ENCODE data around the gene ARSB. TPM values are rescaled to one million over a fixed set of nuclear protein-coding genes. Genes with fewer than 3 reads are reported as not detected.

ARSB gene
- total RNA-seq, 1 donor from 2014 or later, result 30.2 TPM

DNA sequence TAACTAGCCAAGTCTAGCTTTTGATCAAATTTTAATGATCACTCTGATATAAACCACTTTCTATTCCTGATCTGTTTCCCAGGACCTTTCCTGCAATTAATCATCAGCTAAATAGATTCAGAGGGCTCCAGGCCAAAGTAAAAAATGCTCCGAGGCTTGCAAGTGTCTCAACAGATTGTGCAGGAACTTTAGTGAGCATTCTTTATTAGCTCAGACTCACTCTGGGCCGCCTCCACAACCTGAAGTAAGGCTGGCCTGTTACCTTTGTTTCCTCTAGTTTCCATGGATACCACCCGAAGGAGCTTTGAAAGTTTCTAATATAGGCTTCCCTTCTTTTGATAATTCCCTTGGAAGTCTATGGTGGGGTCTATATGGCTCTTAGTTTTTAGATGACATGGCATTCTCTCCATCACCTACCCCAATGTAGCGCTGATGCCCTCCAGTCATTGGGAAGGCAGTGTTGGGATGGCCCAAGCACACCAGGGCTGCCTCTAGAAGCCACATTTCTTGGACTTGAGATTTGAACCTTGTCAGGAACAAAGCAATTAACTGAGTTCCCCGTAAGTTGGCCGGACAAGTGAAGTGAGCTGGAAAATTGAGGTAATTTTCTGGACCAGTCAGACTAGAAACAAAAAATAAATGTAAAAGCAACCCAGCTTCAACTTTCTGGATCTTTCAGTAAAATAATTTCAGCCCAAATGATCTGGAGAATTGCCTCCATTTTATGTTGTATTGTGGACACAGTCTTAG lies 238.9 kb downstream of the ARSB start:
- DNase-seq (ENCODE audit: low read depth) (peak; percentile 68), FAIRE-seq (no peak)
- peaks cover 2% of the 10 kb centered on the region for H3K36me3 Mint-ChIP-seq (ENCODE audit: low read depth, unreplicated experiment)
- Histone ChIP-seq H3K27me3 (ENCODE audit: insufficient read depth, low read length) (peaks cover 5% of the 10 kb centered on the region), H3K4me2 (ENCODE audit: low read length) (no peak overlapping the region), H3K4me3 (ENCODE audit: insufficient read depth, low read depth, low read length) (no peak overlapping the region), H3K9ac (ENCODE audit: low read length) (no peak overlapping the region), H4K20me1 (ENCODE audit: insufficient read depth, low read length) (no peaks in the 10 kb centered on the region), H3K9me3 (ENCODE audit: insufficient read depth, low read depth, low read length) (no peaks in the 10 kb centered on the region), H3K79me2 (ENCODE audit: insufficient read depth, low read length) (no peaks in the 10 kb centered on the region), H2AFZ (ENCODE audit: low read depth, low read length) (no peak overlapping the region), H3K27ac (ENCODE audit: low read depth, low read length) (no peak overlapping the region), H3K4me1 (ENCODE audit: insufficient read depth, low read length) (peaks cover 22% of the 10 kb centered on the region), H3K36me3 (ENCODE audit: insufficient read depth, low read length) (no peaks in the 10 kb centered on the region)
- no peak overlapping the region for H3K27ac Mint-ChIP-seq (ENCODE audit: unreplicated experiment)
- H3K27me3 Mint-ChIP-seq (ENCODE audit: low read depth, unreplicated experiment), result peaks cover 8% of the 10 kb centered on the region
- peaks cover 7% of the 10 kb centered on the region for H3K4me1 Mint-ChIP-seq (ENCODE audit: low read depth, unreplicated experiment)
- no peak overlapping the region for H3K4me3 Mint-ChIP-seq (ENCODE audit: unreplicated experiment)
- no peaks in the 10 kb centered on the region for H3K9me3 Mint-ChIP-seq (ENCODE audit: unreplicated experiment)
- TF ChIP-seq EZH2 (IDR thresholded peaks at IDR 0.05; ENCODE audit: insufficient read depth, low read length), result no peak
- TF ChIP-seq, protein P1, sequence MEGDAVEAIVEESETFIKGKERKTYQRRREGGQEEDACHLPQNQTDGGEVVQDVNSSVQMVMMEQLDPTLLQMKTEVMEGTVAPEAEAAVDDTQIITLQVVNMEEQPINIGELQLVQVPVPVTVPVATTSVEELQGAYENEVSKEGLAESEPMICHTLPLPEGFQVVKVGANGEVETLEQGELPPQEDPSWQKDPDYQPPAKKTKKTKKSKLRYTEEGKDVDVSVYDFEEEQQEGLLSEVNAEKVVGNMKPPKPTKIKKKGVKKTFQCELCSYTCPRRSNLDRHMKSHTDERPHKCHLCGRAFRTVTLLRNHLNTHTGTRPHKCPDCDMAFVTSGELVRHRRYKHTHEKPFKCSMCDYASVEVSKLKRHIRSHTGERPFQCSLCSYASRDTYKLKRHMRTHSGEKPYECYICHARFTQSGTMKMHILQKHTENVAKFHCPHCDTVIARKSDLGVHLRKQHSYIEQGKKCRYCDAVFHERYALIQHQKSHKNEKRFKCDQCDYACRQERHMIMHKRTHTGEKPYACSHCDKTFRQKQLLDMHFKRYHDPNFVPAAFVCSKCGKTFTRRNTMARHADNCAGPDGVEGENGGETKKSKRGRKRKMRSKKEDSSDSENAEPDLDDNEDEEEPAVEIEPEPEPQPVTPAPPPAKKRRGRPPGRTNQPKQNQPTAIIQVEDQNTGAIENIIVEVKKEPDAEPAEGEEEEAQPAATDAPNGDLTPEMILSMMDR (IDR thresholded peaks at IDR 0.05; ENCODE audit: insufficient read depth, low read depth, low read length), result no peak

DNA sequence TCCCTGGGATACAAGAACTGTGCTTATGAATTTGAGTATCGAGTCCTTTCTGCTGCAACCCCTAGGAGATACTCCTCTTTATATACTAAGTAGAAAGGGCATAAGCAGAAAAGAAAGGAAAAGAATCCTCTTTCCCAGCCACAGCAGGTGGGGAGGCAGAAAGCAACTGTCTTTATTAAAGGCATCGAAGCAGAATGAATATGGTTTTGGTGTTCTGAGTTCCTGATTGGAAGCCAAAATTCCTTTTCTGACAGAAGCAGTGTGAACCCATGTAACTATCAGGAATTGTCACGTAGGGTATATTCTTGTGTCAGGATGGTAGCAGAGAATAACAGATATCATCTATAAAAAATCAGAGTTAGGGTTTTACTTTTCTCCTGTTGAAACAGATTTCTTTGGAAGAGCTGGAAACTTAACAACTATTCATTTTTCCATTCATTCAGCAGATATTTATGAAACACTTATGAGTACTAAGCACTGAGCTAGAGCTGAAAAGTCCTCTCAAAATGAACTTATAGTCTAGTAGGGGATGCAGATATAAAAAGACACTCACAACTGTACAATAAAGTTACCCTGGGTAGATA lies 240.1 kb downstream of the ARSB start:
- H3K27me3 Mint-ChIP-seq (ENCODE audit: low read depth, unreplicated experiment), result peaks cover 8% of the 10 kb centered on the region
- H3K27me3 ChIP-seq (ENCODE audit: insufficient read depth, low read length), result peaks cover 5% of the 10 kb centered on the region
- H4K20me1 ChIP-seq (ENCODE audit: insufficient read depth, low read length), result no peaks in the 10 kb centered on the region
- DNase-seq (ENCODE audit: low read depth) (no peak), FAIRE-seq (no peak)
- H3K4me1 Mint-ChIP-seq (ENCODE audit: low read depth, unreplicated experiment), result peaks cover 7% of the 10 kb centered on the region
- no peak overlapping the region for H3K27ac Mint-ChIP-seq (ENCODE audit: unreplicated experiment)
- H3K79me2 ChIP-seq (ENCODE audit: insufficient read depth, low read length), result no peaks in the 10 kb centered on the region
- H3K4me1 ChIP-seq (ENCODE audit: insufficient read depth, low read length), result peaks cover 22% of the 10 kb centered on the region
- H3K9ac ChIP-seq (ENCODE audit: low read length), result no peak overlapping the region
- no peak overlapping the region for H2AFZ ChIP-seq (ENCODE audit: low read depth, low read length)
- no peak overlapping the region for H3K4me3 ChIP-seq (ENCODE audit: insufficient read depth, low read depth, low read length)
- H3K36me3 Mint-ChIP-seq (ENCODE audit: low read depth, unreplicated experiment), result peaks cover 2% of the 10 kb centered on the region
- no peak overlapping the region for H3K4me3 Mint-ChIP-seq (ENCODE audit: unreplicated experiment)
- H3K9me3 Mint-ChIP-seq (ENCODE audit: unreplicated experiment), result no peaks in the 10 kb centered on the region
- TF ChIP-seq, protein P1 (IDR thresholded peaks at IDR 0.05; ENCODE audit: insufficient read depth, low read depth, low read length), result no peak
- TF ChIP-seq EZH2 (IDR thresholded peaks at IDR 0.05; ENCODE audit: insufficient read depth, low read length), result no peak
- H3K9me3 ChIP-seq (ENCODE audit: insufficient read depth, low read depth, low read length), result no peaks in the 10 kb centered on the region
- no peak overlapping the region for H3K4me2 ChIP-seq (ENCODE audit: low read length)
- no peak overlapping the region for H3K27ac ChIP-seq (ENCODE audit: low read depth, low read length)
- no peaks in the 10 kb centered on the region for H3K36me3 ChIP-seq (ENCODE audit: insufficient read depth, low read length)

DNA sequence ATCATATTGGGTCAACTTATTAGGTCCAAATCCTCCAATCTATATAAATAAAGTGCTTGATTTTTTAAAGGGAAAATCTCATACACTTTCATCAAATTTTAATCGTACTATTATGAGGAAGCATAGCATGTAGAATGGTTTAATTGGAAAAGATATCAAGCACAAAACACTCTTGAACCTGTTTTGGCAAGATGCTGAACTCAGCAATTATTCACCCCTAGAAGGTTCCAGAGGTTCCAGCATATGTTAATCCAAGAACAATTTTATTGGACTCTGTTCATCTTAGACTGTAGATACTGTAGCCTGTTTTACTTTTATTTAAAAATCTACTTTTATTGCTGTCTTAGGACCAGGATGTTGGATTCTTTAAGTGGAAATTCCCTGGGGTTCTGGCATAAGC lies 244.1 kb downstream of the ARSB start:
- Mint-ChIP-seq H3K27me3 (ENCODE audit: low read depth, unreplicated experiment) (peaks cover 8% of the 10 kb centered on the region), H3K4me3 (ENCODE audit: unreplicated experiment) (no peak overlapping the region), H3K4me1 (ENCODE audit: low read depth, unreplicated experiment) (no peaks in the 10 kb centered on the region), H3K36me3 (ENCODE audit: low read depth, unreplicated experiment) (no peaks in the 10 kb centered on the region), H3K9me3 (ENCODE audit: unreplicated experiment) (no peaks in the 10 kb centered on the region), H3K27ac (ENCODE audit: unreplicated experiment) (no peak overlapping the region)
- H3K9ac ChIP-seq (ENCODE audit: low read length), result no peak overlapping the region
- H3K27me3 ChIP-seq (ENCODE audit: insufficient read depth, low read length), result peaks cover 6% of the 10 kb centered on the region
- H3K36me3 ChIP-seq (ENCODE audit: insufficient read depth, low read length), result no peaks in the 10 kb centered on the region
- H3K4me2 ChIP-seq (ENCODE audit: low read length), result no peak overlapping the region
- no peak for FAIRE-seq
- H3K4me1 ChIP-seq (ENCODE audit: insufficient read depth, low read length), result peaks cover 5% of the 10 kb centered on the region
- H3K9me3 ChIP-seq (ENCODE audit: insufficient read depth, low read depth, low read length), result no peaks in the 10 kb centered on the region
- H3K4me3 ChIP-seq (ENCODE audit: insufficient read depth, low read depth, low read length), result no peak overlapping the region
- H4K20me1 ChIP-seq (ENCODE audit: insufficient read depth, low read length), result no peaks in the 10 kb centered on the region
- no peak for TF ChIP-seq EZH2 (IDR thresholded peaks at IDR 0.05; ENCODE audit: insufficient read depth, low read length)
- TF ChIP-seq, protein P1 (IDR thresholded peaks at IDR 0.05; ENCODE audit: insufficient read depth, low read depth, low read length), result no peak
- no peaks in the 10 kb centered on the region for H3K79me2 ChIP-seq (ENCODE audit: insufficient read depth, low read length)
- DNase-seq (ENCODE audit: low read depth), result no peak
- no peak overlapping the region for H2AFZ ChIP-seq (ENCODE audit: low read depth, low read length)
- no peak overlapping the region for H3K27ac ChIP-seq (ENCODE audit: low read depth, low read length)

Measured in astrocyte (in vitro differentiated cells and primary cell).